Transverse colon (tissue), 4 donors: ENCODE measurements around the gene DDN.

Experiments
- POLR2AphosphoS5 ChIP-seq, 3 donors: sonication (generic); formaldehyde crosslinking; IDR thresholded peaks; one replicate each; pipeline ENCODE4 v1.6.1; 2016; ENCODE audit warnings: antibody characterized with exemption in 3 of 3
- TF ChIP-seq, protein P1 (sequence below), 5 experiments: fragments of 200-600 bp in 3 of 5; fragments of 450-650 bp in 2 of 5; sonication (generic) in 3 of 5; IDR thresholded peaks; 1 replicate in 2 of 5; 2 replicates in 3 of 5; pipeline ENCODE4 v1.5.1; 2016 to 2017; ENCODE audit warnings: antibody characterized with exemption in 5 of 5, inconsistent platforms in 3 of 5, mild to moderate bottlenecking in 2 of 5, moderate library complexity in 1 of 5

DNA sequence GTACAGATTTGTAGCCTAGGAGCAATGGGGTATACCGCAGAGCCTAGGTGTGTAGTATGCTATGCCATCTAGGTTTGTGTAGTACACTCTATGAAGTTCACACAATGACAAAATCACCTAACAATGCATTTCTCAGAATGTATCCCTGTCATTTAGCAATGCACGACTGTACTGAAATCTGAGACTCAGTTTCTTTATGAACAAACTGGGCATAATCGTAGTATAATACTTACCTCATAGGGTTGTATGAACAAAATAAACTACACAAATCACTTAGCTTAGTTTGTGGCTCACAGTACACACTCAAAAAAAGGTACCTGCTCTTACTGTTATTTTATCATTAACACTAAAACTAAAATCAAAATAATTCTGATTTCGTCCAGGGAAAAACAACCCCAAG lies 26.3 kb upstream of the DDN start:
- TF ChIP-seq, protein P1, sequence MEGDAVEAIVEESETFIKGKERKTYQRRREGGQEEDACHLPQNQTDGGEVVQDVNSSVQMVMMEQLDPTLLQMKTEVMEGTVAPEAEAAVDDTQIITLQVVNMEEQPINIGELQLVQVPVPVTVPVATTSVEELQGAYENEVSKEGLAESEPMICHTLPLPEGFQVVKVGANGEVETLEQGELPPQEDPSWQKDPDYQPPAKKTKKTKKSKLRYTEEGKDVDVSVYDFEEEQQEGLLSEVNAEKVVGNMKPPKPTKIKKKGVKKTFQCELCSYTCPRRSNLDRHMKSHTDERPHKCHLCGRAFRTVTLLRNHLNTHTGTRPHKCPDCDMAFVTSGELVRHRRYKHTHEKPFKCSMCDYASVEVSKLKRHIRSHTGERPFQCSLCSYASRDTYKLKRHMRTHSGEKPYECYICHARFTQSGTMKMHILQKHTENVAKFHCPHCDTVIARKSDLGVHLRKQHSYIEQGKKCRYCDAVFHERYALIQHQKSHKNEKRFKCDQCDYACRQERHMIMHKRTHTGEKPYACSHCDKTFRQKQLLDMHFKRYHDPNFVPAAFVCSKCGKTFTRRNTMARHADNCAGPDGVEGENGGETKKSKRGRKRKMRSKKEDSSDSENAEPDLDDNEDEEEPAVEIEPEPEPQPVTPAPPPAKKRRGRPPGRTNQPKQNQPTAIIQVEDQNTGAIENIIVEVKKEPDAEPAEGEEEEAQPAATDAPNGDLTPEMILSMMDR (IDR thresholded peaks at IDR 0.05): no peak
- no peak for TF ChIP-seq POLR2AphosphoS5 (IDR thresholded peaks at IDR 0.05)
